HepG2 (cell line): ENCODE data around the gene TPI1. TPM values are rescaled to one million over a fixed set of nuclear protein-coding genes. Genes with fewer than 3 reads are reported as not detected.

Source experiments
- ATAC-seq: fragments of 200-7000 bp; cut with Tn5 transposase; 3 replicates; pipeline ENCODE4 v1.9.1; 2020; ENCODE audit warnings: mild to moderate bottlenecking, moderate library complexity
- BruUV-seq: library from RNA; stranded (reverse); fragments of 400-500 nt; replicated peaks from 2 replicates; lab custom pipeline; 2021; lab: Mats Ljungman, UMichigan
- CTCF ChIA-PET: fragments of 300-600 bp; formaldehyde crosslinking; extraction: SDS; loops from one replicate; lab custom pipeline; 2021; ENCODE audit warnings: low total read pairs, inconsistent platforms, low intra/inter-chr PET ratio; lab: Yijun Ruan, JAX
- POLR2A ChIA-PET: fragments of 350-600 bp; sonication (Branson Sonifier 250); formaldehyde crosslinking; loops from one replicate; lab custom pipeline; 2020; ENCODE audit warnings: antibody characterized with exemption, inconsistent platforms; lab: Yijun Ruan, JAX
- DNase-seq: peaks from one replicate; pipeline ENCODE4 v3.0.0-alpha.2; 2015; ENCODE audit warnings: low spot score
- FAIRE-seq: peaks from 3 replicates; lab custom pipeline; 2011; peaks lifted over from hg19 to GRCh38; lab: Jason Lieb, UNC
- H2AFZ ChIP-seq: one replicate; pipeline ENCODE4 v1.6.1; 2011; ENCODE audit warnings: low read length, inconsistent platforms
- H3K27ac ChIP-seq: fragments of 300-600 bp; 3 replicates; pipeline ENCODE4 v1.8.0; 2011; ENCODE audit warnings: mixed run types, mild to moderate bottlenecking, mixed read lengths, low read length, inconsistent platforms; ENCODE audit not compliant: insufficient read depth; ENCODE audit errors: extremely low read length
- H3K27me3 ChIP-seq, 2 experiments: fragments of 200-600 bp in 1 of 2; 2 replicates in 1 of 2; 3 replicates in 1 of 2; pipeline versions ENCODE4 v1.6.0 to v1.8.0; 2011; ENCODE audit warnings: low read length in 2 of 2, mild to moderate bottlenecking in 2 of 2, moderate library complexity in 2 of 2, inconsistent platforms in 1 of 2; ENCODE audit not compliant: insufficient read depth in 2 of 2, control insufficient read depth in 1 of 2
- H3K36me3 ChIP-seq, 2 experiments: fragments of 200-600 bp in 1 of 2; replicated peaks in 1 of 2; 2 replicates in 1 of 2; 3 replicates in 1 of 2; pipeline versions ENCODE4 v1.5.1 to v1.8.0; 2011; ENCODE audit warnings: low read length in 2 of 2, inconsistent platforms in 1 of 2; ENCODE audit not compliant: insufficient read depth in 2 of 2, control insufficient read depth in 1 of 2
- H3K4me1 ChIP-seq: 2 replicates; pipeline ENCODE4 v1.5.1; 2012; ENCODE audit warnings: low read length, inconsistent platforms; ENCODE audit not compliant: insufficient read depth
- H3K4me2 ChIP-seq: 2 replicates; pipeline ENCODE4 v1.6.0; 2011; ENCODE audit warnings: low read depth, low read length, inconsistent platforms
- H3K4me3 ChIP-seq, 3 experiments: fragments of 200-600 bp in 1 of 3; sonication (generic), shearing (Covaris generic) in 1 of 3; replicated peaks in 1 of 3; 2 replicates each; pipeline ENCODE4 v1.5.1; 2011 to 2016; ENCODE audit warnings: low read length in 3 of 3, inconsistent platforms in 2 of 3, low read depth in 2 of 3, mild to moderate bottlenecking in 2 of 3, control low read depth in 1 of 3, mixed read lengths in 1 of 3; ENCODE audit not compliant: insufficient read depth in 1 of 3
- H3K79me2 ChIP-seq: one replicate; pipeline ENCODE4 v1.6.1; 2011; ENCODE audit warnings: low read length, inconsistent platforms; ENCODE audit not compliant: insufficient read depth
- H3K9ac ChIP-seq: 2 replicates; pipeline ENCODE4 v1.6.0; 2011; ENCODE audit warnings: mild to moderate bottlenecking, low read depth, low read length, inconsistent platforms; ENCODE audit not compliant: insufficient read depth
- H3K9me3 ChIP-seq: 2 replicates; pipeline ENCODE4 v1.5.1; 2012; ENCODE audit warnings: mild to moderate bottlenecking, low read length
- H4K20me1 ChIP-seq: 2 replicates; pipeline ENCODE4 v1.6.0; 2011; ENCODE audit warnings: inconsistent platforms, mild to moderate bottlenecking, low read length, moderate library complexity; ENCODE audit not compliant: insufficient read depth
- DNMT1 ChIP-seq: sonication (generic); formaldehyde crosslinking; IDR thresholded peaks from 2 replicates; pipeline ENCODE4 v1.5.1; 2020; ENCODE audit warnings: mild to moderate bottlenecking, missing genetic modification reagents
- GATAD1 ChIP-seq: IDR thresholded peaks from 2 replicates; pipeline ENCODE4 v1.6.1; 2016; ENCODE audit warnings: missing genetic modification reagents, missing compliant biosample characterization
- KLF12 ChIP-seq: sonication (generic); formaldehyde crosslinking; IDR thresholded peaks from 2 replicates; pipeline ENCODE4 v1.4.0; 2020; ENCODE audit warnings: missing genetic modification reagents, borderline replicate concordance
- NRL ChIP-seq: sonication (generic); formaldehyde crosslinking; IDR thresholded peaks from 2 replicates; pipeline ENCODE4 v1.5.0; 2020; ENCODE audit warnings: missing genetic modification reagents, mild to moderate bottlenecking, moderate library complexity, borderline replicate concordance
- PRDM4 ChIP-seq: sonication (generic); formaldehyde crosslinking; IDR thresholded peaks from 2 replicates; pipeline ENCODE4 v1.9.0; 2021; ENCODE audit warnings: missing genetic modification reagents, borderline replicate concordance
- ZNF143 ChIP-seq: sonication (generic); formaldehyde crosslinking; IDR thresholded peaks from 2 replicates; pipeline ENCODE4 v1.4.0; 2020; ENCODE audit warnings: missing genetic modification reagents
- ZNF761 ChIP-seq: sonication (generic); formaldehyde crosslinking; conservative IDR thresholded peaks from 2 replicates; pipeline ENCODE4 v1.4.0; 2020; ENCODE audit warnings: mild to moderate bottlenecking, missing genetic modification reagents
- ZNF782 ChIP-seq: sonication (generic); formaldehyde crosslinking; IDR thresholded peaks from 2 replicates; pipeline ENCODE4 v1.4.0; 2020; ENCODE audit warnings: missing genetic modification reagents, mild to moderate bottlenecking, borderline replicate concordance
- ZNF878 ChIP-seq: sonication (generic); formaldehyde crosslinking; IDR thresholded peaks from 2 replicates; pipeline ENCODE4 v1.8.1; 2023; ENCODE audit warnings: mild to moderate bottlenecking, missing genetic modification reagents, moderate library complexity
- ZNF891 ChIP-seq: sonication (generic); formaldehyde crosslinking; IDR thresholded peaks from 2 replicates; pipeline ENCODE4 v1.5.0; 2020; ENCODE audit warnings: mild to moderate bottlenecking, missing genetic modification reagents
- ZUFSP ChIP-seq: sonication (generic); formaldehyde crosslinking; IDR thresholded peaks from 2 replicates; pipeline ENCODE4 v1.9.0; 2021; ENCODE audit warnings: missing genetic modification reagents, mild to moderate bottlenecking, borderline replicate concordance
- WGBS: methylation state at CpG from one replicate; pipeline ENCODE4 v1.1.6; 2017; ENCODE audit warnings: low lambda C conversion rate; 5-methylcytosine and 5-hydroxymethylcytosine counted together
- in situ Hi-C: cut with HindIII; loops from 2 replicates; pipeline ENCODE4 v1.10.0; 2017; ENCODE audit warnings: low pct_unique_long_range_greater_than_20kb; ENCODE audit not compliant: extremely low pct_ligation_motif_present
- intact Hi-C: fragments of 100-400 bp; cut with micrococcal nuclease; formaldehyde crosslinking; loops from one replicate; pipeline ENCODE4 v1.10.0; 2022; ENCODE audit not compliant: unreplicated experiment
- polyA plus RNA-seq, 8 experiments: library from polyadenylated mRNA; depleted of rRNA in 3 of 8; stranded (reverse) in 7 of 8; unstranded in 1 of 8; fragments of >200 nt; fragmentation: Illumina TruSeq in 4 of 8; extraction: Trizol in 4 of 8; gene quantifications; 2 replicates each; pipeline versions ENCODE4 v1.2.1 to v1.2.3, GENCODE V29; 2011 to 2016; ENCODE audit warnings: low read depth in 4 of 8, missing spikeins in 1 of 8, mixed read lengths in 1 of 8; ENCODE audit not compliant: insufficient read depth in 1 of 8
- total RNA-seq, 5 experiments: library from RNA; depleted of rRNA; stranded (reverse); fragments of >200 nt; fragmentation: Illumina TruSeq; extraction: Trizol; gene quantifications; 2 replicates each; pipeline ENCODE4 v1.2.3, GENCODE V29; 2016; ENCODE audit warnings: low read depth in 1 of 5
- TF ChIP-seq, protein P1 (sequence below): sonication (generic); formaldehyde crosslinking; IDR thresholded peaks from 2 replicates; pipeline ENCODE4 v1.4.0; 2020; ENCODE audit warnings: missing genetic modification reagents, low read depth, mild to moderate bottlenecking, borderline replicate concordance
- TF ChIP-seq, protein P2 (sequence below): IDR thresholded peaks from 2 replicates; pipeline ENCODE4 v1.6.1; 2016; ENCODE audit warnings: mild to moderate bottlenecking, missing biosample characterization, missing genetic modification reagents
- TF ChIP-seq, protein P3 (sequence below): sonication (generic); formaldehyde crosslinking; IDR thresholded peaks from 2 replicates; pipeline ENCODE4 v1.4.0; 2020; ENCODE audit warnings: missing genetic modification reagents, mild to moderate bottlenecking, borderline replicate concordance
- TF ChIP-seq, protein P4 (sequence below): sonication (generic); formaldehyde crosslinking; IDR thresholded peaks from 2 replicates; pipeline ENCODE4 v1.9.0; 2022; ENCODE audit warnings: missing genetic modification reagents, mild to moderate bottlenecking, borderline replicate concordance

Gene TPI1
- total and polyA plus RNA-seq, 2 of the 13 experiments (the other 11 are each of a cell fraction or from before 2014, with no cell fraction given), result 945 to 2,535 TPM

- DNase-seq (no peak), ATAC-seq (no peak), FAIRE-seq (no peak)
- Histone ChIP-seq H3K79me2 (peaks cover 16% of the 10 kb centered on the region), H3K9me3 (no peaks in the 10 kb centered on the region), H3K4me3 (no peak overlapping the region), H3K4me2 (no peak overlapping the region), H3K9ac (no peak overlapping the region), H3K27ac (no peak overlapping the region), H3K36me3 (no peaks in the 10 kb centered on the region), H3K27me3 (peaks cover 5 to 12% of the 10 kb centered on the region in 2 experiments; a peak in 4 of 5 replicates), H2AFZ (no peak overlapping the region), H3K4me1 (peaks cover 33% of the 10 kb centered on the region), H4K20me1 (no peaks in the 10 kb centered on the region)
- in situ Hi-C loops, result loop anchor here (5.0 kb wide), 1 partner anchor 73 kb away; the partner anchor contains the start of gene MLF2
- intact Hi-C loops, result loop anchor here (1.0 to 10.0 kb wide), 4 partner anchors 46 to 210 kb away; partner anchors contain the start of gene MLF2
- 62% methylated on average over 12 of the region's 12 CpGs for whole genome bisulfite sequencing
- CTCF ChIA-PET, result interaction anchor here (0.8 to 2.6 kb wide), 7 partner anchors 67 to 207 kb away, joined by 3 to 34 read pairs (median 5); partner anchors contain the start of gene MLF2
- POLR2A ChIA-PET, result interaction anchor here (1.2 kb wide), 1 partner anchor 72 kb away, joined by 6 read pairs; the partner anchor contains the start of gene MLF2
- no TSS peak for BruUV-seq
- TF ChIP-seq ZNF761 (0 out of 2 replicates have a peak, but pooled peaks have one; percentile 18), DNMT1 (CRISPR knock-in tag) (no peak), ZNF782 (CRISPR knock-in tag) (no peak), ZNF143 (CRISPR knock-in tag) (no peak), ZUFSP (CRISPR knock-in tag) (no peak), ZNF891 (CRISPR knock-in tag) (0 out of 2 replicates have a peak, but pooled peaks have one; percentile 21), PRDM4 (CRISPR knock-in tag) (no peak), GATAD1 (CRISPR knock-in tag) (no peak), NRL (0 out of 2 replicates have a peak, but pooled peaks have one; percentile 23), KLF12 (CRISPR knock-in tag) (no peak), ZNF878 (CRISPR knock-in tag) (no peak)
- TF ChIP-seq, protein P1, sequence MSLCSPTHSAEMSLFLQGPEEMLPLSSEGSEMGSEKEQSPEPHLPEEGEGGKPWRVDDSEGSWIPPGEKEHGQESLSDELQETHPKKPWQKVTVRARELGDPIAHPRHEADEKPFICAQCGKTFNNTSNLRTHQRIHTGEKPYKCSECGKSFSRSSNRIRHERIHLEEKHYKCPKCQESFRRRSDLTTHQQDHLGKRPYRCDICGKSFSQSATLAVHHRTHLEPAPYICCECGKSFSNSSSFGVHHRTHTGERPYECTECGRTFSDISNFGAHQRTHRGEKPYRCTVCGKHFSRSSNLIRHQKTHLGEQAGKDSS, result no peak
- TF ChIP-seq, protein P2, sequence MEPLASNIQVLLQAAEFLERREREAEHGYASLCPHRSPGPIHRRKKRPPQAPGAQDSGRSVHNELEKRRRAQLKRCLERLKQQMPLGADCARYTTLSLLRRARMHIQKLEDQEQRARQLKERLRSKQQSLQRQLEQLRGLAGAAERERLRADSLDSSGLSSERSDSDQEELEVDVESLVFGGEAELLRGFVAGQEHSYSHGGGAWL (CRISPR knock-in tag), result no peak
- TF ChIP-seq, protein P3, sequence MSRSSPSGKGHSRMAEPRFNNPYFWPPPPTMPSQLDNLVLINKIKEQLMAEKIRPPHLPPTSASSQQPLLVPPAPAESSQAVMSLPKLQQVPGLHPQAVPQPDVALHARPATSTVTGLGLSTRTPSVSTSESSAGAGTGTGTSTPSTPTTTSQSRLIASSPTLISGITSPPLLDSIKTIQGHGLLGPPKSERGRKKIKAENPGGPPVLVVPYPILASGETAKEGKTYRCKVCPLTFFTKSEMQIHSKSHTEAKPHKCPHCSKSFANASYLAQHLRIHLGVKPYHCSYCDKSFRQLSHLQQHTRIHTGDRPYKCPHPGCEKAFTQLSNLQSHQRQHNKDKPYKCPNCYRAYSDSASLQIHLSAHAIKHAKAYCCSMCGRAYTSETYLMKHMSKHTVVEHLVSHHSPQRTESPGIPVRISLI (CRISPR knock-in tag), result no peak
- TF ChIP-seq, protein P4, sequence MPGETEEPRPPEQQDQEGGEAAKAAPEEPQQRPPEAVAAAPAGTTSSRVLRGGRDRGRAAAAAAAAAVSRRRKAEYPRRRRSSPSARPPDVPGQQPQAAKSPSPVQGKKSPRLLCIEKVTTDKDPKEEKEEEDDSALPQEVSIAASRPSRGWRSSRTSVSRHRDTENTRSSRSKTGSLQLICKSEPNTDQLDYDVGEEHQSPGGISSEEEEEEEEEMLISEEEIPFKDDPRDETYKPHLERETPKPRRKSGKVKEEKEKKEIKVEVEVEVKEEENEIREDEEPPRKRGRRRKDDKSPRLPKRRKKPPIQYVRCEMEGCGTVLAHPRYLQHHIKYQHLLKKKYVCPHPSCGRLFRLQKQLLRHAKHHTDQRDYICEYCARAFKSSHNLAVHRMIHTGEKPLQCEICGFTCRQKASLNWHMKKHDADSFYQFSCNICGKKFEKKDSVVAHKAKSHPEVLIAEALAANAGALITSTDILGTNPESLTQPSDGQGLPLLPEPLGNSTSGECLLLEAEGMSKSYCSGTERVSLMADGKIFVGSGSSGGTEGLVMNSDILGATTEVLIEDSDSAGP (CRISPR knock-in tag), result no peak
Measured at GRCh38 chr12:6824901-6825381, 42.4 kb upstream of the TPI1 start.
